ENCODE results near the gene MICAL3.

Gene MICAL3

DNA sequence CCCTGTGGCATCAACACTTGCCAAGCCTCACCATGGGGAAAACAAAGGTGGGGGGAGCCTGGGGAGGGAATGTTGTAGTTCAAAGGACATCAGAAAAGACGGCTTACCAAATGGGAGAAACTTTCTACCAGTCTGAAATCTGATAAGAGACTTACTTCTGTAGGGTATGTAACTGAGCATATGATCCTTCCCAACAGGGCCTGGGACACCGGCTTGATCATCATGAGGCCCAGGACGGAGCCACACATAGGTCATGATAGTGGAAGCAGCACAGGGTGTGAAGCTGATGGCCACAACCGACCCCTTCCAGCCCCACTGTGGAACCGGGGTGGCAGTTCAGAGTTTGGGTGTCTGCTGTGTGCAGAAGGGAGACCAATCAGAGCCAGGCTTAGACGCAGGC, 51.1 kb downstream of the MICAL3 start:
- H3K4me3 ChIP-seq (ENCODE audit: control insufficient read depth, low read depth, low read length) = no peak overlapping the region
- no peak for DNase-seq (ENCODE audit: low read depth)
- TF ChIP-seq CTCF (conservative IDR thresholded peaks at IDR 0.05; ENCODE audit: control insufficient read depth, insufficient read depth, low read depth, low read length) = no peak

DNA sequence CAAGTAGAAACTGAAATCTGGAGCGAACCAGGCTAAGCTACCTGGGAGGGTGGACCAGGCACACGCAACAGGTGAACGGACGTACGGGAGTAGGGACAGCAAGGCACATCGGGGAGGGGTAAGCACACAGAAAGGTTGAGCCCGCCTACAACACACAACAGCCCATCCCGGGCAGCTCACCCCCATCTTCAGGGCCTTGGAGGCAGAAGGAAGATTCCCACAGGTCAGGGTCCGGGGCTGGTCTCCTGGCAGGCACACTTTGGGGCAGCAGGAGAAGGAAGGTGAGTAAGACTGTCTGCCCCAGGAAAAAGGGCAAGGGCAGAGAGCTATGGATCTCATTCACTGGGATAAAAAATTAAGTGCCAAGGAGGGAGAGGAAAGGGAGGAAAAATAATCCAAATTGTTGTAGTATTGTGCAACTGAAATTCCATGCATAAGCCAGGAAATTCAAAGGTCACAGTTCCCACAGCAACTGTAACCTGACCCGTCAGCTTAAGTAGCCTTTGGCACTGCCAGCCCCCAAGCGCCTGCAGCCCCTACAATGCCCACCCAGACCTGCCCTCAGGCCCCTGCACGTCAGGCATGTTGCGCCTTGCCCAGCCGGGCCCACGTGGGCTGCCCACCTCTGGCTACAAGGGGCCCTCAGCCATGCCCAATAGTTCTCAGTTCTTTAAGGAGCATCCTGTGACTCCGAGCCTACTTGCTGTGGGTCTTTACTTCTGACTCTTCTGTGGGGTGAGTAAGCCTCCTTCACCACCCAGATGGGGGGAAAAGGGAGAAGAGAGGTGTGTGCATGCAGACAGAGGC, 51.8 kb downstream of the MICAL3 start:
- TF ChIP-seq CTCF (conservative IDR thresholded peaks at IDR 0.05; ENCODE audit: control insufficient read depth, insufficient read depth, low read depth, low read length) = no peak
- peak; percentile 83 for DNase-seq (ENCODE audit: low read depth)

GRCh38 chr22:17971711-17972110, 52.6 kb downstream of the MICAL3 start:
- H3K4me3 ChIP-seq (ENCODE audit: control insufficient read depth, low read depth, low read length) = no peak overlapping the region

More for the DNA sequence above, 51.8 kb downstream of the MICAL3 start:
- H3K4me3 ChIP-seq (ENCODE audit: control insufficient read depth, low read depth, low read length) = no peak overlapping the region

GRCh38 chr22:17970201-17970708, 54.1 kb downstream of the MICAL3 start:
- TF ChIP-seq CTCF (conservative IDR thresholded peaks at IDR 0.05; ENCODE audit: control insufficient read depth, insufficient read depth, low read depth, low read length) = no peak
- no peak overlapping the region for H3K4me3 ChIP-seq (ENCODE audit: control insufficient read depth, low read depth, low read length)
- peak; percentile 47 for DNase-seq (ENCODE audit: low read depth)

More at GRCh38 chr22:17971711-17972110, 52.6 kb downstream of the MICAL3 start:
- no peak for DNase-seq (ENCODE audit: low read depth)
- TF ChIP-seq CTCF (conservative IDR thresholded peaks at IDR 0.05; ENCODE audit: control insufficient read depth, insufficient read depth, low read depth, low read length) = no peak

- no peak overlapping the region for H3K4me3 ChIP-seq (ENCODE audit: control insufficient read depth, low read depth, low read length)
- TF ChIP-seq CTCF (conservative IDR thresholded peaks at IDR 0.05; ENCODE audit: control insufficient read depth, insufficient read depth, low read depth, low read length) = no peak
- DNase-seq (ENCODE audit: low read depth) = peak; percentile 96
Measured at GRCh38 chr22:17969701-17970113, 54.7 kb downstream of the MICAL3 start.

GRCh38 chr22:17968126-17968525, 56.2 kb downstream of the MICAL3 start:
- H3K4me3 ChIP-seq (ENCODE audit: control insufficient read depth, low read depth, low read length) = no peak overlapping the region
- TF ChIP-seq CTCF (conservative IDR thresholded peaks at IDR 0.05; ENCODE audit: control insufficient read depth, insufficient read depth, low read depth, low read length) = no peak
- DNase-seq (ENCODE audit: low read depth) = no peak

All from fibroblast of mammary gland (primary cell).